ENCODE results near the gene JAM3.

GRCh38 chr11:134065381-134065780, 3.5 kb upstream of the JAM3 start:
- TF ChIP-seq POLR2A (IDR thresholded peaks at IDR 0.05; ENCODE audit: low read depth, low read length) (no peak), MXI1 (IDR thresholded peaks at IDR 0.05; ENCODE audit: borderline replicate concordance, low read depth, low read length) (no peak), MAZ (IDR thresholded peaks at IDR 0.05; ENCODE audit: borderline replicate concordance, low read depth, low read length) (no peak), RAD21 (IDR thresholded peaks at IDR 0.05; ENCODE audit: low read length) (no peak), SMC3 (IDR thresholded peaks at IDR 0.05; ENCODE audit: low read depth, low read length) (no peak), BHLHE40 (IDR thresholded peaks at IDR 0.05; ENCODE audit: low read depth, low read length) (no peak), NFE2L2 (IDR thresholded peaks at IDR 0.05; ENCODE audit: low read depth, low read length) (no peak), RCOR1 (IDR thresholded peaks at IDR 0.05; ENCODE audit: insufficient replicate concordance, low read length) (no peak)
- TF ChIP-seq, protein P1, sequence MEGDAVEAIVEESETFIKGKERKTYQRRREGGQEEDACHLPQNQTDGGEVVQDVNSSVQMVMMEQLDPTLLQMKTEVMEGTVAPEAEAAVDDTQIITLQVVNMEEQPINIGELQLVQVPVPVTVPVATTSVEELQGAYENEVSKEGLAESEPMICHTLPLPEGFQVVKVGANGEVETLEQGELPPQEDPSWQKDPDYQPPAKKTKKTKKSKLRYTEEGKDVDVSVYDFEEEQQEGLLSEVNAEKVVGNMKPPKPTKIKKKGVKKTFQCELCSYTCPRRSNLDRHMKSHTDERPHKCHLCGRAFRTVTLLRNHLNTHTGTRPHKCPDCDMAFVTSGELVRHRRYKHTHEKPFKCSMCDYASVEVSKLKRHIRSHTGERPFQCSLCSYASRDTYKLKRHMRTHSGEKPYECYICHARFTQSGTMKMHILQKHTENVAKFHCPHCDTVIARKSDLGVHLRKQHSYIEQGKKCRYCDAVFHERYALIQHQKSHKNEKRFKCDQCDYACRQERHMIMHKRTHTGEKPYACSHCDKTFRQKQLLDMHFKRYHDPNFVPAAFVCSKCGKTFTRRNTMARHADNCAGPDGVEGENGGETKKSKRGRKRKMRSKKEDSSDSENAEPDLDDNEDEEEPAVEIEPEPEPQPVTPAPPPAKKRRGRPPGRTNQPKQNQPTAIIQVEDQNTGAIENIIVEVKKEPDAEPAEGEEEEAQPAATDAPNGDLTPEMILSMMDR (conservative IDR thresholded peaks at IDR 0.05; ENCODE audit: low read depth, low read length), result no peak
